ENCODE results near the gene MLLT10. TPM values are rescaled to one million over a fixed set of nuclear protein-coding genes. Genes with fewer than 3 reads are reported as not detected.

Gene MLLT10
- total RNA-seq, 4 donors from 2014 or later: 40.1 to 57.8 (median 47.5) TPM

GRCh38 chr10:21624951-21625350, 90.9 kb downstream of the MLLT10 start:
- TF ChIP-seq, protein P1, sequence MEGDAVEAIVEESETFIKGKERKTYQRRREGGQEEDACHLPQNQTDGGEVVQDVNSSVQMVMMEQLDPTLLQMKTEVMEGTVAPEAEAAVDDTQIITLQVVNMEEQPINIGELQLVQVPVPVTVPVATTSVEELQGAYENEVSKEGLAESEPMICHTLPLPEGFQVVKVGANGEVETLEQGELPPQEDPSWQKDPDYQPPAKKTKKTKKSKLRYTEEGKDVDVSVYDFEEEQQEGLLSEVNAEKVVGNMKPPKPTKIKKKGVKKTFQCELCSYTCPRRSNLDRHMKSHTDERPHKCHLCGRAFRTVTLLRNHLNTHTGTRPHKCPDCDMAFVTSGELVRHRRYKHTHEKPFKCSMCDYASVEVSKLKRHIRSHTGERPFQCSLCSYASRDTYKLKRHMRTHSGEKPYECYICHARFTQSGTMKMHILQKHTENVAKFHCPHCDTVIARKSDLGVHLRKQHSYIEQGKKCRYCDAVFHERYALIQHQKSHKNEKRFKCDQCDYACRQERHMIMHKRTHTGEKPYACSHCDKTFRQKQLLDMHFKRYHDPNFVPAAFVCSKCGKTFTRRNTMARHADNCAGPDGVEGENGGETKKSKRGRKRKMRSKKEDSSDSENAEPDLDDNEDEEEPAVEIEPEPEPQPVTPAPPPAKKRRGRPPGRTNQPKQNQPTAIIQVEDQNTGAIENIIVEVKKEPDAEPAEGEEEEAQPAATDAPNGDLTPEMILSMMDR (IDR thresholded peaks at IDR 0.05; ENCODE audit: low read depth): no peak

DNA sequence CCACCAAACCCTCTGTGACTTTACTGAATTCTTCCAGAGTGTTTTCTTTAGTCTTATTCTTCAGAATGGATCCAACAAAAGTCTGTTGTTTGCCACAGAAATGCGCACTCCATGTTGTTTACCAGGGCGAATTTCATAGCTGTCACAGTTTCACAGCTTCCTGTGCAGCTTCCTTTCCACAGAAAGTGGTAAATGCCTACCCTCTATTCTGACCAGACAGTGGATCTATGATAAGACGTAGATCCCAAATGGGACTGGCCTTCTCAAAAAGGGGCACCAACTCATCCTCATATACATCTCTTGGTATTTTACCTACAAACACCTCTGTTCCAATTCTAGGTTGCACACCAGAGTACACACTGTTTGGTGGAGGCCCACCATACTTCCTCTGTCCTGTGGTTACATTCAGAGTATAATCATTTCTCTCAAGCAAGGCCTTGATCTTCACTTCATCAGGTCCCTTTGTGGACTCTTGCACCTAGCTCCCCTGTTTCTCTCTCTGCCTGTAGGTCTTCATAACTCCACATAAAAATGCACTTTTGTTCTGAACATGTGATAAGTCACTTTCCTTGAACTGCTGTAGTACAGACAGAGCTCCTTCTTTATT, 91.7 kb downstream of the MLLT10 start:
- TF ChIP-seq, protein P1 (IDR thresholded peaks at IDR 0.05; ENCODE audit: low read depth): no peak

GRCh38 chr10:21626457-21627161, 92.6 kb downstream of the MLLT10 start:
- TF ChIP-seq, protein P1 (IDR thresholded peaks at IDR 0.05; ENCODE audit: low read depth): no peak

- TF ChIP-seq, protein P1 (IDR thresholded peaks at IDR 0.05; ENCODE audit: low read depth): no peak
These were observed 93.3 kb downstream of the MLLT10 start for GRCh38 chr10:21627331-21627730.

GRCh38 chr10:21628023-21628422, 94.0 kb downstream of the MLLT10 start:
- TF ChIP-seq, protein P1 (IDR thresholded peaks at IDR 0.05; ENCODE audit: low read depth): no peak

- TF ChIP-seq, protein P1 (IDR thresholded peaks at IDR 0.05; ENCODE audit: low read depth): no peak
These were observed 100.8 kb downstream of the MLLT10 start for GRCh38 chr10:21634599-21635365.

DNA sequence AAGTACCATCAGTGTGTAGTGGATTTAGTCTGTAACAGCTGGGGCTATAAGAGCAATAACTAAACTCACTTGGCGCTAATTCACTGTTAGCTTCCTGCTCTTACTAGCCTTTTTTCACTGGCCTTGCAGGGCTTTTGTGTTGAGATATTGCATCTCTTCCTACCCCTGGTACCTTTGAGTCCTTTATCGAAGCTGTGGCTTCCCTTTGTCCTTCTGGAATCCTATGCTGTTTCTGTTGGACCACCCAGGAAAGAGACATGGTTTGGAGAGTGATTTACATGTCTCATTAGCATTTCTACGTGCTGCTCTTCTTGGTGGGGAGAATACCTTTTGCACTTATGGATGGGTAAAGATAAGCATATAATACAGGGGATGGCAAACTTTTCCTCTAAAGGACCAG, 103.8 kb downstream of the MLLT10 start:
- TF ChIP-seq, protein P1 (IDR thresholded peaks at IDR 0.05; ENCODE audit: low read depth): no peak

Measured in subcutaneous adipose tissue (tissue), 4 donors.